Measurements from ENCODE around the gene ARL8B.

GRCh38 chr3:5221701-5222100 is 99.6 kb downstream of the ARL8B start:
- TF ChIP-seq EZH2 (IDR thresholded peaks at IDR 0.05) (no peak), POLR2AphosphoS5 (IDR thresholded peaks at IDR 0.05; ENCODE audit: borderline replicate concordance, low read depth, low read length) (no peak)

All from SK-N-MC (cell line).